Keratinocyte (primary cell): Measurements from ENCODE around the gene ZNF804B. TPM values are rescaled to one million over a fixed set of nuclear protein-coding genes. Genes with fewer than 3 reads are reported as not detected.

Experiments used
- DNase-seq: peaks from one replicate; pipeline ENCODE4 v3.0.0-alpha.2; 2011; ENCODE audit warnings: low read depth, missing footprints, low spot score
- FAIRE-seq: peaks from 2 replicates; lab custom pipeline; 2011; peaks lifted over from hg19 to GRCh38; lab: Jason Lieb, UNC
- H2AFZ ChIP-seq: 2 replicates; pipeline ENCODE4 v1.6.0; 2012; ENCODE audit warnings: low read length, control low read depth, inconsistent platforms; ENCODE audit not compliant: control insufficient read depth
- H3K27ac ChIP-seq: 2 replicates; pipeline ENCODE4 v1.5.1; 2011; ENCODE audit warnings: low read length; ENCODE audit not compliant: control insufficient read depth, insufficient read depth
- H3K27me3 ChIP-seq: 3 replicates; pipeline ENCODE4 v1.6.0; 2011; ENCODE audit warnings: low read length; ENCODE audit not compliant: control insufficient read depth, insufficient read depth; ENCODE audit errors: extremely low read depth
- H3K36me3 ChIP-seq, 2 experiments: 2 replicates in 1 of 2; 3 replicates in 1 of 2; pipeline ENCODE4 v1.5.1; 2011; ENCODE audit warnings: low read length in 2 of 2, mild to moderate bottlenecking in 1 of 2; ENCODE audit not compliant: control insufficient read depth in 2 of 2, insufficient read depth in 2 of 2; ENCODE audit errors: extremely low read depth in 1 of 2
- H3K4me1 ChIP-seq: 3 replicates; pipeline ENCODE4 v1.5.1; 2011; ENCODE audit warnings: low read length; ENCODE audit not compliant: control insufficient read depth, insufficient read depth; ENCODE audit errors: extremely low read depth
- H3K4me2 ChIP-seq: 3 replicates; pipeline ENCODE4 v1.6.0; 2011; ENCODE audit warnings: low read depth, low read length; ENCODE audit not compliant: control insufficient read depth, insufficient read depth; ENCODE audit errors: extremely low read depth
- H3K4me3 ChIP-seq, 3 experiments: fragments of 200-600 bp in 1 of 3; sonication (generic) in 1 of 3; 2 replicates in 2 of 3; 3 replicates in 1 of 3; pipeline ENCODE4 v1.5.1; 2011 to 2016; ENCODE audit warnings: low read length in 3 of 3, mild to moderate bottlenecking in 3 of 3, control low read depth in 2 of 3, inconsistent platforms in 1 of 3, low read depth in 1 of 3, mixed read lengths in 1 of 3, mixed run types in 1 of 3, moderate library complexity in 1 of 3; ENCODE audit not compliant: control insufficient read depth in 2 of 3, insufficient read depth in 2 of 3; ENCODE audit errors: extremely low read depth in 1 of 3
- H3K79me2 ChIP-seq: 2 replicates; pipeline ENCODE4 v1.6.0; 2012; ENCODE audit warnings: low read length; ENCODE audit not compliant: control insufficient read depth, insufficient read depth
- H3K9ac ChIP-seq: 3 replicates; pipeline ENCODE4 v1.6.0; 2011; ENCODE audit warnings: low read length; ENCODE audit not compliant: control insufficient read depth, insufficient read depth; ENCODE audit errors: extremely low read depth
- H3K9me1 ChIP-seq: 3 replicates; pipeline ENCODE4 v1.6.0; 2011; ENCODE audit warnings: low read length; ENCODE audit not compliant: control insufficient read depth, insufficient read depth; ENCODE audit errors: extremely low read depth
- H3K9me3 ChIP-seq: 2 replicates; pipeline ENCODE4 v1.5.1; 2012; ENCODE audit warnings: low read depth, low read length; ENCODE audit not compliant: control insufficient read depth
- H4K20me1 ChIP-seq: 3 replicates; pipeline ENCODE4 v1.6.0; 2011; ENCODE audit warnings: low read length; ENCODE audit not compliant: control insufficient read depth, insufficient read depth; ENCODE audit errors: extremely low read depth
- CTCF ChIP-seq, 3 experiments: IDR thresholded peaks in 1 of 3; conservative IDR thresholded peaks in 1 of 3; optimal IDR thresholded peaks in 1 of 3; 2 replicates in 2 of 3; 3 replicates in 1 of 3; pipeline versions ENCODE3 to v1.5.1; 2011; ENCODE audit warnings: low read length in 3 of 3, mild to moderate bottlenecking in 3 of 3, moderate library complexity in 2 of 3, control low read depth in 1 of 3, inconsistent platforms in 1 of 3; ENCODE audit not compliant: insufficient read depth in 2 of 3; ENCODE audit errors: extremely low read depth in 1 of 3
- EZH2 ChIP-seq: IDR thresholded peaks from one replicate; pipeline ENCODE4 v1.6.1; 2012; ENCODE audit warnings: inconsistent platforms, mild to moderate bottlenecking, low read length, moderate library complexity
- dilution Hi-C: fragments of 300-500 bp; cut with MboI; formaldehyde crosslinking; loops from one replicate; pipeline ENCODE4 v1.7.0; 2020; ENCODE audit warnings: low sequenced_read_pairs; ENCODE audit not compliant: extremely low pct_ligation_motif_present
- polyA plus RNA-seq, 5 experiments: library from polyadenylated mRNA; depleted of rRNA in 3 of 5; stranded (reverse) in 3 of 5; stranded (forward) in 1 of 5; unstranded in 1 of 5; fragments of >200 nt; gene quantifications; 1 replicate in 1 of 5; 2 replicates in 3 of 5; 3 replicates in 1 of 5; pipeline versions ENCODE4 v1.2.1 to v1.2.3, GENCODE V29; 2011 to 2012; ENCODE audit warnings: missing spikeins in 2 of 5, low read depth in 1 of 5, low replicate concordance in 1 of 5

Gene ZNF804B
- polyA plus RNA-seq, 1 donor (not counting 4 experiments of a cell fraction or from before 2014, with no cell fraction given), result not detected

GRCh38 chr7:89129600-89130375, 370.3 kb downstream of the ZNF804B start:
- no peaks in the 10 kb centered on the region for H3K9me1 ChIP-seq
- H3K79me2 ChIP-seq, result no peaks in the 10 kb centered on the region
- no peaks in the 10 kb centered on the region for H3K9me3 ChIP-seq
- no peak for FAIRE-seq
- H2AFZ ChIP-seq, result no peak overlapping the region
- no peak for TF ChIP-seq CTCF (optimal IDR thresholded peaks at IDR 0.05 in 1 of 3, IDR thresholded peaks at IDR 0.05 in 1 of 3, conservative IDR thresholded peaks at IDR 0.05 in 1 of 3; ENCODE audit: extremely low read depth in 1 of 3, insufficient read depth in 2 of 3, low read length in 3 of 3)
- TF ChIP-seq EZH2, result no peak
- DNase-seq, result no peak
- H3K4me1 ChIP-seq, result no peaks in the 10 kb centered on the region
- no peaks in the 10 kb centered on the region for H3K36me3 ChIP-seq
- H3K9ac ChIP-seq, result no peak overlapping the region
- H4K20me1 ChIP-seq, result no peaks in the 10 kb centered on the region
- no peaks in the 10 kb centered on the region for H3K27me3 ChIP-seq
- no peak overlapping the region for H3K27ac ChIP-seq
- no peak overlapping the region for H3K4me3 ChIP-seq
- dilution Hi-C loops, result no loop called here
- H3K4me2 ChIP-seq, result no peak overlapping the region

- Histone ChIP-seq H3K4me1 (no peaks in the 10 kb centered on the region), H3K9ac (no peak overlapping the region), H3K27me3 (no peaks in the 10 kb centered on the region), H3K9me3 (no peaks in the 10 kb centered on the region), H4K20me1 (no peaks in the 10 kb centered on the region), H3K4me3 (no peak overlapping the region), H3K79me2 (no peaks in the 10 kb centered on the region), H3K27ac (no peak overlapping the region), H2AFZ (no peak overlapping the region), H3K9me1 (no peaks in the 10 kb centered on the region), H3K36me3 (no peaks in the 10 kb centered on the region), H3K4me2 (no peak overlapping the region)
- DNase-seq (no peak), FAIRE-seq (no peak)
- dilution Hi-C loops, result no loop called here
- no peak for TF ChIP-seq CTCF (optimal IDR thresholded peaks at IDR 0.05 in 1 of 3, IDR thresholded peaks at IDR 0.05 in 1 of 3, conservative IDR thresholded peaks at IDR 0.05 in 1 of 3; ENCODE audit: extremely low read depth in 1 of 3, insufficient read depth in 2 of 3, low read length in 3 of 3)
- no peak for TF ChIP-seq EZH2
These were observed 373.9 kb downstream of the ZNF804B start for GRCh38 chr7:89133357-89133756.
